Neuronal stem cell (in vitro differentiated cells): ENCODE results near the gene PUM2.

ENCODE experiments used
- DNase-seq: peaks from one replicate; pipeline ENCODE4 v3.0.0-alpha.2; 2013; ENCODE audit warnings: low spot score
- H2AFZ ChIP-seq: one replicate; pipeline ENCODE4 v1.6.1; 2013; ENCODE audit warnings: mild to moderate bottlenecking, low read length, inconsistent platforms
- H2AK5ac ChIP-seq: 2 replicates; pipeline ENCODE4 v1.6.1; 2013; ENCODE audit warnings: low read depth, mild to moderate bottlenecking, inconsistent platforms, low read length, moderate library complexity, mixed read lengths
- H2BK120ac ChIP-seq: 2 replicates; pipeline ENCODE4 v1.6.1; 2013; ENCODE audit warnings: low read depth, mild to moderate bottlenecking, inconsistent platforms, low read length, moderate library complexity, mixed read lengths
- H2BK12ac ChIP-seq: one replicate; pipeline ENCODE4 v1.6.1; 2013; ENCODE audit warnings: low read length, inconsistent platforms
- H2BK15ac ChIP-seq: 2 replicates; pipeline ENCODE4 v1.6.1; 2013; ENCODE audit warnings: mild to moderate bottlenecking, low read length, inconsistent platforms, mixed read lengths
- H2BK5ac ChIP-seq: one replicate; pipeline ENCODE4 v1.6.1; 2013; ENCODE audit warnings: inconsistent platforms, mild to moderate bottlenecking, low read length, moderate library complexity
- H3K14ac ChIP-seq: one replicate; pipeline ENCODE4 v1.6.1; 2013; ENCODE audit warnings: low read length, inconsistent platforms
- H3K18ac ChIP-seq: 2 replicates; pipeline ENCODE4 v1.6.1; 2013; ENCODE audit warnings: low read length, inconsistent platforms
- H3K23ac ChIP-seq: 2 replicates; pipeline ENCODE4 v1.6.1; 2013; ENCODE audit warnings: low read depth, mild to moderate bottlenecking, mixed read lengths, low read length, inconsistent platforms; ENCODE audit not compliant: poor library complexity
- H3K27ac ChIP-seq: replicated peaks from 3 replicates; pipeline ENCODE4 v1.5.1; 2013; ENCODE audit warnings: low read length, inconsistent platforms
- H3K27me3 ChIP-seq, 3 experiments: 2 replicates each; pipeline ENCODE4 v1.6.1; 2013; ENCODE audit warnings: low read length in 3 of 3, mild to moderate bottlenecking in 2 of 3, inconsistent platforms in 1 of 3, low read depth in 1 of 3, mixed read lengths in 1 of 3, moderate library complexity in 1 of 3; ENCODE audit not compliant: control insufficient read depth in 3 of 3, insufficient read depth in 3 of 3
- H3K36me3 ChIP-seq, 2 donors: replicated peaks in 1 of 2; 2 replicates each; pipeline ENCODE4 v1.6.1; 2013; ENCODE audit warnings: low read length in 2 of 2; ENCODE audit not compliant: control insufficient read depth in 2 of 2, insufficient read depth in 2 of 2
- H3K4ac ChIP-seq: 2 replicates; pipeline ENCODE4 v1.6.1; 2013; ENCODE audit warnings: inconsistent platforms, mild to moderate bottlenecking, low read length, moderate library complexity
- H3K4me1 ChIP-seq, 2 donors: 1 replicate in 1 of 2; 2 replicates in 1 of 2; pipeline ENCODE4 v1.6.1; 2013; ENCODE audit warnings: low read length in 2 of 2, low read depth in 1 of 2; ENCODE audit not compliant: control insufficient read depth in 2 of 2, insufficient read depth in 1 of 2
- H3K4me2 ChIP-seq: one replicate; pipeline ENCODE4 v1.6.1; 2013; ENCODE audit warnings: mild to moderate bottlenecking, low read length, inconsistent platforms; ENCODE audit not compliant: insufficient read depth, poor library complexity, severe bottlenecking
- H3K4me3 ChIP-seq, 2 donors: 2 replicates each; pipeline ENCODE4 v1.5.1; 2013; ENCODE audit warnings: low read length in 2 of 2, mild to moderate bottlenecking in 2 of 2, inconsistent platforms in 1 of 2, moderate library complexity in 1 of 2
- H3K79me1 ChIP-seq: one replicate; pipeline ENCODE4 v1.6.1; 2013; ENCODE audit warnings: low read depth, mild to moderate bottlenecking, inconsistent platforms, low read length, moderate library complexity
- H3K9ac ChIP-seq: one replicate; pipeline ENCODE4 v1.6.1; 2013; ENCODE audit warnings: mild to moderate bottlenecking, low read depth, low read length, inconsistent platforms; ENCODE audit not compliant: poor library complexity
- H3K9me3 ChIP-seq, 2 donors: replicated peaks in 1 of 2; 2 replicates each; pipeline versions ENCODE3 to v1.6.1; 2013; ENCODE audit warnings: low read length in 2 of 2, mild to moderate bottlenecking in 2 of 2, inconsistent platforms in 1 of 2, low read depth in 1 of 2, mixed read lengths in 1 of 2, moderate library complexity in 1 of 2; ENCODE audit not compliant: control insufficient read depth in 2 of 2, insufficient read depth in 1 of 2
- H4K8ac ChIP-seq: one replicate; pipeline ENCODE4 v1.6.1; 2013; ENCODE audit warnings: low read depth, mild to moderate bottlenecking, inconsistent platforms, low read length, moderate library complexity
- H4K91ac ChIP-seq: one replicate; pipeline ENCODE4 v1.6.1; 2013; ENCODE audit warnings: low read length, low read depth, mild to moderate bottlenecking, inconsistent platforms; ENCODE audit not compliant: poor library complexity
- WGBS, 2 donors: extraction: QIAGEN DNeasy Blood & Tissue Kit; methylation state at CpG; one replicate each; pipeline ENCODE4 v1.1.7; 2013; ENCODE audit warnings: missing lambda C conversion rate in 2 of 2, mixed read lengths in 1 of 2; ENCODE audit not compliant: insufficient read length in 2 of 2, insufficient replicate concordance in 1 of 2; ENCODE audit errors: extremely low coverage in 2 of 2; 5-methylcytosine and 5-hydroxymethylcytosine counted together

The PUM2 gene

GRCh38 chr2:20215183-20216040 lies 135.2 kb downstream of the PUM2 start:
- H2BK120ac ChIP-seq: no peak overlapping the region
- no peak overlapping the region for H3K23ac ChIP-seq
- H2AFZ ChIP-seq: no peak overlapping the region
- H3K14ac ChIP-seq: peak overlapping the region; percentile 32
- no peaks in the 10 kb centered on the region for H3K9me3 ChIP-seq
- WGBS, 2 donors: no CpG with 5 or more reads among the region's 13 CpGs
- H3K27ac ChIP-seq: no peak overlapping the region
- peaks cover 22% of the 10 kb centered on the region in 2 donors for H3K4me1 ChIP-seq
- no peak overlapping the region for H4K8ac ChIP-seq
- H3K18ac ChIP-seq: no peak overlapping the region
- H3K27me3 ChIP-seq: no peaks in the 10 kb centered on the region
- peak overlapping the region; percentile 14 for H2AK5ac ChIP-seq
- H3K9ac ChIP-seq: no peak overlapping the region
- DNase-seq: no peak
- H4K91ac ChIP-seq: no peak overlapping the region
- H2BK12ac ChIP-seq: peak overlapping the region; percentile 25
- no peak overlapping the region for H3K4me3 ChIP-seq
- peaks cover 16 to 44% of the 10 kb centered on the region in 2 donors for H3K36me3 ChIP-seq
- no peak overlapping the region for H3K4me2 ChIP-seq
- H3K4ac ChIP-seq: no peak overlapping the region
- H3K79me1 ChIP-seq: peaks cover 51% of the 10 kb centered on the region
- no peak overlapping the region for H2BK5ac ChIP-seq
- H2BK15ac ChIP-seq: no peak overlapping the region

GRCh38 chr2:20214566-20215182 lies 136.0 kb downstream of the PUM2 start:
- H3K27me3 ChIP-seq: no peaks in the 10 kb centered on the region
- H2BK5ac ChIP-seq: no peak overlapping the region
- DNase-seq: no peak
- no peak overlapping the region for H3K23ac ChIP-seq
- no peak overlapping the region for H2AFZ ChIP-seq
- no CpG with 5 or more reads among the region's 2 CpGs for WGBS, 2 donors
- H3K9ac ChIP-seq: no peak overlapping the region
- no peak overlapping the region for H3K4ac ChIP-seq
- H3K36me3 ChIP-seq: peaks cover 16 to 43% of the 10 kb centered on the region in 2 donors
- H3K18ac ChIP-seq: no peak overlapping the region
- H3K4me3 ChIP-seq: no peak overlapping the region
- no peak overlapping the region for H3K27ac ChIP-seq
- H2AK5ac ChIP-seq: no peak overlapping the region
- H3K4me2 ChIP-seq: no peak overlapping the region
- peaks cover 22% of the 10 kb centered on the region in 2 donors for H3K4me1 ChIP-seq
- H3K9me3 ChIP-seq: no peaks in the 10 kb centered on the region
- H2BK15ac ChIP-seq: no peak overlapping the region
- no peak overlapping the region for H2BK12ac ChIP-seq
- no peak overlapping the region for H3K14ac ChIP-seq
- H4K91ac ChIP-seq: no peak overlapping the region
- no peak overlapping the region for H2BK120ac ChIP-seq
- peaks cover 46% of the 10 kb centered on the region for H3K79me1 ChIP-seq
- no peak overlapping the region for H4K8ac ChIP-seq

GRCh38 chr2:20213651-20214565 lies 136.7 kb downstream of the PUM2 start:
- Histone ChIP-seq H2BK120ac (no peak overlapping the region), H3K9ac (no peak overlapping the region), H2BK12ac (no peak overlapping the region), H3K27ac (no peak overlapping the region), H3K23ac (no peak overlapping the region), H2AFZ (no peak overlapping the region), H3K14ac (no peak overlapping the region), H3K36me3 (peaks cover 10 to 38% of the 10 kb centered on the region in 2 donors), H4K8ac (no peak overlapping the region), H2BK15ac (no peak overlapping the region), H3K27me3 (no peaks in the 10 kb centered on the region), H3K9me3 (no peaks in the 10 kb centered on the region), H3K4me2 (no peak overlapping the region), H4K91ac (no peak overlapping the region), H3K4me3 (no peak overlapping the region), H3K4ac (no peak overlapping the region), H3K18ac (peak overlapping the region; percentile 49), H3K79me1 (peaks cover 46% of the 10 kb centered on the region), H2BK5ac (peak overlapping the region; percentile 17), H3K4me1 (peaks cover 22% of the 10 kb centered on the region in 2 donors), H2AK5ac (no peak overlapping the region)
- no CpG with 5 or more reads among the region's 9 CpGs for WGBS, 2 donors
- no peak for DNase-seq
